ENCODE data around the gene CHRND. TPM values are rescaled to one million over a fixed set of nuclear protein-coding genes. Genes with fewer than 3 reads are reported as not detected.
A peak's percentile ranks its signal among the peaks of the same experiment; 100 is the strongest.

CHRND gene
- total and polyA plus RNA-seq, 2 experiments from 2014 or later = 0.10 to 0.11 TPM

- no peak for TF ChIP-seq ZNF462 (CRISPR knock-in tag; IDR thresholded peaks at IDR 0.05)
- TF ChIP-seq POLR2AphosphoS5 (IDR thresholded peaks at IDR 0.05; ENCODE audit: low read depth) = no peak
- no peak for TF ChIP-seq EZH2phosphoT487 (IDR thresholded peaks at IDR 0.05; ENCODE audit: unreplicated experiment)
Measured at GRCh38 chr2:232521959-232522622, 3.9 kb upstream of the CHRND start (continued).

- Histone ChIP-seq H3K4me3 (peak overlapping the region; percentile 68), H3K36me3 (ENCODE audit: insufficient read depth) (no peaks in the 10 kb centered on the region), H3K27ac (ENCODE audit: low read depth) (no peak overlapping the region), H4K20me1 (replicated peaks; ENCODE audit: insufficient read depth) (no peaks in the 10 kb centered on the region), H3F3A (replicated peaks; ENCODE audit: low read depth) (0 out of 2 replicates have a peak, but pooled peaks cover 3% of the 10 kb centered on the region), H3K27me3 (ENCODE audit: insufficient read depth) (peaks cover 44% of the 10 kb centered on the region), H2AFZ (peak overlapping the region; percentile 72; the same call in 1 of the 2 replicates), H3K4me1 (ENCODE audit: insufficient read depth) (no peaks in the 10 kb centered on the region; the same call in 1 of the 2 replicates), H3K9me2 (ENCODE audit: insufficient read depth) (no peaks in the 10 kb centered on the region), H3K4me2 (peak overlapping the region; percentile 86), H3K79me2 (replicated peaks; ENCODE audit: insufficient read depth) (no peaks in the 10 kb centered on the region)
- ATAC-seq = peak; percentile 4
- Mint-ChIP-seq H3K36me3 (ENCODE audit: low read depth) (no peaks in the 10 kb centered on the region; the same call in 2 of the 3 replicates), H3K27me3 (ENCODE audit: insufficient read depth, low read depth, poor library complexity) (peaks cover 44% of the 10 kb centered on the region), H3K4me3 (peak overlapping the region; percentile 59), H3K27ac (no peak overlapping the region), H3K9me3 (no peaks in the 10 kb centered on the region), H3K4me1 (peaks cover 17% of the 10 kb centered on the region)
- peak; percentile 26 for TF ChIP-seq EZH2 (IDR thresholded peaks at IDR 0.05; ENCODE audit: low read depth, unreplicated experiment)
- TF ChIP-seq REST (IDR thresholded peaks at IDR 0.05; ENCODE audit: unreplicated experiment) = no peak
- DNase-seq (ENCODE audit: low spot score) = no peak
Measured at GRCh38 chr2:232522623-232523401, 3.1 kb upstream of the CHRND start.

All from GM23338 (cell line).